Suprapubic skin (tissue), 3 donors: ENCODE data around the gene CAMTA1.

Experiments
- CTCF ChIP-seq, 2 donors: fragments of 200-600 bp in 1 of 2; fragments of 450-650 bp in 1 of 2; sonication (generic) in 1 of 2; IDR thresholded peaks; one replicate each; pipeline ENCODE4 v1.5.1; 2016 to 2019; ENCODE audit warnings: antibody characterized with exemption in 2 of 2, mild to moderate bottlenecking in 1 of 2, moderate library complexity in 1 of 2
- EP300 ChIP-seq: sonication (generic); formaldehyde crosslinking; IDR thresholded peaks from one replicate; pipeline ENCODE4 v1.6.1; 2017; ENCODE audit warnings: antibody characterized with exemption
- POLR2A ChIP-seq, 2 donors: fragments of 450-650 bp; IDR thresholded peaks; one replicate each; pipeline ENCODE4 v1.6.1; 2017; ENCODE audit warnings: antibody characterized with exemption in 2 of 2, mild to moderate bottlenecking in 2 of 2, moderate library complexity in 2 of 2

GRCh38 chr1:7692005-7692404 is 906.8 kb downstream of the CAMTA1 start:
- no peak for TF ChIP-seq CTCF (IDR thresholded peaks at IDR 0.05)
- no peak for TF ChIP-seq POLR2A (IDR thresholded peaks at IDR 0.05)
- no peak for TF ChIP-seq EP300
